ENCODE data around the gene UGT1A6. TPM values are rescaled to one million over a fixed set of nuclear protein-coding genes. Genes with fewer than 3 reads are reported as not detected.

Gene UGT1A6
- total and polyA plus RNA-seq, 2 of the 4 experiments (the other 2 are of a cell fraction): not detected

- no peak overlapping the region for H2BK20ac ChIP-seq (ENCODE audit: low read depth, low read length)
- no peak for ATAC-seq (ENCODE audit: low read depth)
- ChIA-PET CTCF (no interaction called here), POLR2A (ENCODE audit: unreplicated experiment) (no interaction called here)
- 100% methylated on average over 1 of the region's 2 CpGs; no CpG with 5 or more reads in 1 of the 2 experiments for WGBS, 2 experiments (ENCODE audit: extremely low coverage in 2 of 2, insufficient read length in 1 of 2)
- H4K8ac ChIP-seq (ENCODE audit: low read depth in 2 of 2, low read length in 2 of 2): no peak overlapping the region
- no peak for DNase-seq
- no peak overlapping the region for H2BK120ac ChIP-seq (ENCODE audit: low read depth, low read length)
- H3K9me3 ChIP-seq (ENCODE audit: control insufficient read depth, insufficient read depth, low read length): no peaks in the 10 kb centered on the region
- no peaks in the 10 kb centered on the region for H3K9me1 ChIP-seq (ENCODE audit: insufficient read depth, low read length)
- H2AK5ac ChIP-seq (ENCODE audit: low read depth, low read length): no peak overlapping the region
- dilution Hi-C loops (cut with HindIII; ENCODE audit: low sequenced_read_pairs, unreplicated experiment) (no loop called here), in situ Hi-C loops (cut with MboI; ENCODE audit: low sequenced_read_pairs) (loop anchor here (5.0 kb wide), 1 partner anchor 267 kb away; no protein-coding TSS in a partner anchor), intact Hi-C loops (cut with micrococcal nuclease) (loop anchor here (1.0 to 5.0 kb wide), 4 partner anchors 157 to 1403 kb away; no protein-coding TSS in a partner anchor)
- H2BK5ac ChIP-seq (ENCODE audit: low read depth, low read length, poor library complexity, severe bottlenecking): no peak overlapping the region
- H3K4me3 ChIP-seq (ENCODE audit: insufficient read depth, low read depth, low read length): no peak overlapping the region
- H2AK9ac ChIP-seq (replicated peaks; ENCODE audit: low read depth, low read length, poor library complexity): no peak overlapping the region
- H3K14ac ChIP-seq (replicated peaks; ENCODE audit: low read depth, low read length): no peak overlapping the region
- TF ChIP-seq USF2 (IDR thresholded peaks at IDR 0.05; ENCODE audit: low read depth, low read length) (no peak), MXI1 (IDR thresholded peaks at IDR 0.05; ENCODE audit: borderline replicate concordance, low read depth, low read length) (no peak), MAZ (IDR thresholded peaks at IDR 0.05; ENCODE audit: borderline replicate concordance, low read depth, low read length) (no peak), CEBPB (IDR thresholded peaks at IDR 0.05; ENCODE audit: low read depth, low read length) (no peak), NFE2L2 (IDR thresholded peaks at IDR 0.05; ENCODE audit: low read depth, low read length) (no peak), SMC3 (IDR thresholded peaks at IDR 0.05; ENCODE audit: low read depth, low read length) (no peak), RAD21 (IDR thresholded peaks at IDR 0.05; ENCODE audit: low read length) (no peak)
- no peak overlapping the region for H3K56ac ChIP-seq (ENCODE audit: extremely low read depth, insufficient read depth, low read length)
- H3K79me1 ChIP-seq (ENCODE audit: low read depth in 1 of 2, low read length in 2 of 2): no peaks in the 10 kb centered on the region
- no peak overlapping the region for H4K91ac ChIP-seq (ENCODE audit: insufficient read depth, low read depth, low read length)
- H4K5ac ChIP-seq (ENCODE audit: low read depth, low read length): no peak overlapping the region
- no peak overlapping the region for H3K18ac ChIP-seq (ENCODE audit: low read depth, low read length)
- no peaks in the 10 kb centered on the region for H4K20me1 ChIP-seq (ENCODE audit: insufficient read depth, low read length)
- no peaks in the 10 kb centered on the region for H3K36me3 ChIP-seq (ENCODE audit: control insufficient read depth, insufficient read depth, low read length)
- no peak overlapping the region for H3K4me2 ChIP-seq (ENCODE audit: low read depth, low read length)
- H3K23ac ChIP-seq (ENCODE audit: low read depth, low read length): no peak overlapping the region
- no peaks in the 10 kb centered on the region for H3K4me1 ChIP-seq (ENCODE audit: control insufficient read depth, insufficient read depth, low read length)
- H3K4ac ChIP-seq (ENCODE audit: low read depth, low read length): no peak overlapping the region
- H2AFZ ChIP-seq (replicated peaks; ENCODE audit: low read length, poor library complexity): no peak overlapping the region
- H3K9ac ChIP-seq (ENCODE audit: low read depth, low read length): no peak overlapping the region
- peaks cover 4% of the 10 kb centered on the region; the same call in 1 of the 2 replicates for H3K27me3 ChIP-seq (ENCODE audit: control insufficient read depth, insufficient read depth, low read length)
- no peak overlapping the region for H3K27ac ChIP-seq (ENCODE audit: insufficient read depth, low read length)
- no peak overlapping the region for H2BK15ac ChIP-seq (ENCODE audit: low read depth, low read length)
- no TSS peak for BruUV-seq (replicated peaks)
Observed at GRCh38 chr2:233714121-233714520, 21.4 kb downstream of the UGT1A6 start.

Data from IMR-90 (cell line).